Erythroblast (primary cell): ENCODE results near the gene OR56B1.

Experiments
- GATA1 ChIP-seq: IDR thresholded peaks from 2 replicates; pipeline ENCODE4 v1.6.1; 2011; ENCODE audit warnings: low read depth, mild to moderate bottlenecking, control low read depth, low read length, moderate library complexity
- POLR2A ChIP-seq: IDR thresholded peaks from 2 replicates; pipeline ENCODE4 v1.6.1; 2011; ENCODE audit warnings: mild to moderate bottlenecking, low read length

DNA sequence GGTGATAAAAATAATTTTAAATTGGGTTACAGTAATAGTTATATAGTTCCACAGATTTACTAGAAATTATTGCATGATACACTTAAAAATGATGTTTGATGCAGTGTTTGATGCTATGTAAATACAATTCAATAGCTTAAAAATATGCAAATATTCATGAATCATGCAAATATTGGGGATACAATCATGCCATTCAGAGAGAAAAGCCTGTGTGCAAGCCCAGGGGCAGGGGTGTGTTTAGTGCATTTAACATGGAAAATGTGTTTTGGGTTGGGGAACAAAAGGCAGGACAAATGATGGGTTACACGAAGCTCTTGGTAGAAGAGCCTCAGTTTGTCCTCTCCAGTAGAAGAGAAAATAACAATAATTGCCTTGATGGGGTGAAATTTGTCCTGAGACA is 40.7 kb upstream of the OR56B1 start:
- TF ChIP-seq POLR2A = no peak
- TF ChIP-seq GATA1 = no peak
